Cardiac muscle cell (in vitro differentiated cells and primary cell): ENCODE data around the gene SLC25A23. TPM values are rescaled to one million over a fixed set of nuclear protein-coding genes. Genes with fewer than 3 reads are reported as not detected.

ENCODE experiments used
- DNase-seq, 2 donors: peaks; one replicate each; pipeline versions ENCODE4 v3.0.0 to v3.0.0-alpha.2; 2010 to 2017; ENCODE audit warnings: low read depth in 1 of 2, low spot score in 1 of 2
- H3K27ac ChIP-seq: fragments of 200-600 bp; sonication (generic); 2 replicates; pipeline ENCODE4 v1.5.1; 2016
- H3K27me3 ChIP-seq: fragments of 200-600 bp; sonication (generic); 2 replicates; pipeline ENCODE4 v1.6.0; 2016; ENCODE audit warnings: control low read depth
- H3K36me3 ChIP-seq: fragments of 200-600 bp; sonication (generic); 2 replicates; pipeline ENCODE4 v1.5.1; 2016; ENCODE audit warnings: control low read depth
- H3K4me1 ChIP-seq: fragments of 200-600 bp; sonication (generic); 2 replicates; pipeline ENCODE4 v1.8.1; 2017; ENCODE audit warnings: low read depth, mild to moderate bottlenecking, mixed run types
- H3K4me3 ChIP-seq: fragments of 200-600 bp; sonication (generic); 2 replicates; pipeline ENCODE4 v1.5.1; 2016; ENCODE audit warnings: mild to moderate bottlenecking
- H3K9me3 ChIP-seq: fragments of 200-600 bp; sonication (generic); 2 replicates; pipeline ENCODE4 v1.5.1; 2017; ENCODE audit warnings: low read depth, mild to moderate bottlenecking, control low read depth
- CTCF ChIP-seq: IDR thresholded peaks from 2 replicates; pipeline ENCODE4 v1.5.1; 2012; ENCODE audit warnings: low read depth, mild to moderate bottlenecking, low read length
- polyA plus RNA-seq: library from polyadenylated mRNA; unstranded; fragments of >200 nt; fragmentation: Nextera tagmentation; extraction: Ambion mirVana; gene quantifications from 2 replicates; pipeline ENCODE4 v1.2.1, GENCODE V29; 2016
- total RNA-seq: library from RNA; depleted of rRNA; stranded (reverse); fragments of >200 nt; gene quantifications from 2 replicates; pipeline ENCODE4 v1.2.3, GENCODE V29; 2016

Gene SLC25A23
- total and polyA plus RNA-seq, 2 experiments from 2014 or later, result 143 to 157 TPM

- Histone ChIP-seq H3K4me3 (peak within 1 kb of the TSS; percentile 99), H3K4me1 (peaks cover 11% of the 10 kb centered on the region), H3K27me3 (no peaks in the 10 kb centered on the region), H3K9me3 (no peaks in the 10 kb centered on the region), H3K27ac (peak within 1 kb of the TSS; percentile 91), H3K36me3 (peaks cover 20% of the 10 kb centered on the region)
- peak in 1 of 2 donors; percentile 52 for DNase-seq
- TF ChIP-seq CTCF, result no peak
Observed at GRCh38 chr19:6424195-6424938, 35.2 kb downstream of the SLC25A23 start, which contains the start of gene KHSRP. Gene KHSRP, minus strand, starts transcription at chr19:6424811. Its CDS starts 110 bp downstream, at chr19:6424701.

GRCh38 chr19:6423499-6424194 lies 35.9 kb downstream of the SLC25A23 start:
- H3K9me3 ChIP-seq, result no peaks in the 10 kb centered on the region
- peaks cover 11% of the 10 kb centered on the region for H3K4me1 ChIP-seq
- peaks cover 21% of the 10 kb centered on the region for H3K36me3 ChIP-seq
- no peaks in the 10 kb centered on the region for H3K27me3 ChIP-seq
- H3K4me3 ChIP-seq, result peak overlapping the region; percentile 99
- TF ChIP-seq CTCF, result no peak
- peak; percentile 57 to 72 for DNase-seq
- peak overlapping the region; percentile 91 for H3K27ac ChIP-seq

GRCh38 chr19:6421075-6422014 lies 38.2 kb downstream of the SLC25A23 start:
- H3K27me3 ChIP-seq, result no peaks in the 10 kb centered on the region
- H3K9me3 ChIP-seq, result no peaks in the 10 kb centered on the region
- H3K36me3 ChIP-seq, result peaks cover 43% of the 10 kb centered on the region
- peak overlapping the region; percentile 36 for H3K27ac ChIP-seq
- H3K4me3 ChIP-seq, result no peak overlapping the region
- no peak for TF ChIP-seq CTCF
- DNase-seq, result no peak
- H3K4me1 ChIP-seq, result peaks cover 11% of the 10 kb centered on the region

GRCh38 chr19:6418562-6418932 lies 41.0 kb downstream of the SLC25A23 start:
- no peaks in the 10 kb centered on the region for H3K9me3 ChIP-seq
- peaks cover 11% of the 10 kb centered on the region for H3K4me1 ChIP-seq
- TF ChIP-seq CTCF, result no peak
- DNase-seq, result no peak
- no peaks in the 10 kb centered on the region for H3K27me3 ChIP-seq
- H3K27ac ChIP-seq, result no peak overlapping the region
- no peak overlapping the region for H3K4me3 ChIP-seq
- H3K36me3 ChIP-seq, result peaks cover 66% of the 10 kb centered on the region

- H3K36me3 ChIP-seq, result peaks cover 66% of the 10 kb centered on the region
- no peak overlapping the region for H3K27ac ChIP-seq
- DNase-seq, result peak in 1 of 2 donors; percentile 37
Observed at GRCh38 chr19:6417713-6418561, 41.7 kb downstream of the SLC25A23 start.

More at GRCh38 chr19:6417713-6418561, 41.7 kb downstream of the SLC25A23 start:
- peak; percentile 49 for TF ChIP-seq CTCF
- Histone ChIP-seq H3K4me1 (peaks cover 7% of the 10 kb centered on the region), H3K27me3 (no peaks in the 10 kb centered on the region), H3K9me3 (no peaks in the 10 kb centered on the region), H3K4me3 (no peak overlapping the region)
